HG03378 (cell line): Measurements from ENCODE around the gene DOK5.
"Not testable (repeated sequence)": the region's sequence is repeated elsewhere in the genome, so short reads cannot be mapped to it uniquely, and the experiment has no call there.

Source experiments
- ATAC-seq: cut with Tn5 transposase; IDR thresholded peaks from one replicate; pipeline ENCODE4 v1.9.1; 2021; ENCODE audit warnings: mild to moderate bottlenecking, moderate library complexity; ENCODE audit not compliant: unreplicated experiment

The DOK5 gene

GRCh38 chr20:54469952-54470351 is 5.4 kb upstream of the DOK5 start:
- ATAC-seq: no peak

GRCh38 chr20:54470697-54471096 is 4.7 kb upstream of the DOK5 start:
- ATAC-seq: no peak

- no peak for ATAC-seq
These were observed 2.8 kb upstream of the DOK5 start for GRCh38 chr20:54472607-54473006.

- no peak for ATAC-seq
These were observed 2.1 kb upstream of the DOK5 start for GRCh38 chr20:54473340-54473739.

GRCh38 chr20:54474046-54474445 is 1.3 kb upstream of the DOK5 start:
- ATAC-seq: no peak

GRCh38 chr20:54474866-54475265 is 527 bp upstream of the DOK5 start:
- no peak for ATAC-seq

GRCh38 chr20:54476169-54477009 is 996 bp downstream of the DOK5 start:
- no peak for ATAC-seq

GRCh38 chr20:54477191-54477955 is 2.0 kb downstream of the DOK5 start:
- ATAC-seq: no peak

GRCh38 chr20:54479138-54479906 is 3.9 kb downstream of the DOK5 start:
- ATAC-seq: peak; percentile 65

- not testable (repeated sequence) for ATAC-seq
These were observed 4.5 kb downstream of the DOK5 start for GRCh38 chr20:54479937-54480336.

- ATAC-seq: no peak
These were observed 6.0 kb downstream of the DOK5 start for GRCh38 chr20:54481442-54481841.

GRCh38 chr20:54485631-54486030 is 10.2 kb downstream of the DOK5 start:
- no peak for ATAC-seq

GRCh38 chr20:54486585-54486984 is 11.2 kb downstream of the DOK5 start:
- no peak for ATAC-seq

GRCh38 chr20:54488442-54488841 is 13.0 kb downstream of the DOK5 start:
- ATAC-seq: no peak

GRCh38 chr20:54491506-54491905 is 16.1 kb downstream of the DOK5 start:
- no peak for ATAC-seq

- ATAC-seq: no peak
These were observed 19.1 kb downstream of the DOK5 start for GRCh38 chr20:54494303-54495006.

- no peak for ATAC-seq
These were observed 22.7 kb downstream of the DOK5 start for GRCh38 chr20:54497931-54498718.

GRCh38 chr20:54499111-54499510 is 23.7 kb downstream of the DOK5 start:
- ATAC-seq: no peak

GRCh38 chr20:54502179-54502578 is 26.8 kb downstream of the DOK5 start:
- ATAC-seq: no peak

- no peak for ATAC-seq
These were observed 31.2 kb downstream of the DOK5 start for GRCh38 chr20:54506643-54507042.
